HepG2 (cell line): ENCODE measurements around the gene FAS. TPM values are rescaled to one million over a fixed set of nuclear protein-coding genes. Genes with fewer than 3 reads are reported as not detected.

Experiments used
- CBFB ChIP-seq: sonication (generic); formaldehyde crosslinking; IDR thresholded peaks from 2 replicates; pipeline ENCODE4 v1.4.0; 2020; ENCODE audit warnings: missing genetic modification reagents
- EHMT2 ChIP-seq: fragments of 200-600 bp; sonication (generic); IDR thresholded peaks from 2 replicates; pipeline ENCODE4 v1.7.0; 2017; ENCODE audit warnings: antibody characterized with exemption, low read depth, low read length, borderline replicate concordance
- ETV5 ChIP-seq: IDR thresholded peaks from 2 replicates; pipeline ENCODE4 v1.6.1; 2018; ENCODE audit warnings: missing biosample characterization, missing genetic modification reagents, inconsistent platforms, borderline replicate concordance
- GPBP1L1 ChIP-seq: sonication (generic); formaldehyde crosslinking; IDR thresholded peaks from 2 replicates; pipeline ENCODE4 v1.5.0; 2020; ENCODE audit warnings: mild to moderate bottlenecking, missing genetic modification reagents
- HES4 ChIP-seq: sonication (generic); formaldehyde crosslinking; IDR thresholded peaks from 2 replicates; pipeline ENCODE4 v1.9.0; 2021; ENCODE audit warnings: mild to moderate bottlenecking, missing genetic modification reagents, borderline replicate concordance
- IRX3 ChIP-seq: sonication (generic); formaldehyde crosslinking; IDR thresholded peaks from 2 replicates; pipeline ENCODE4 v1.8.1; 2023; ENCODE audit warnings: mild to moderate bottlenecking, low read depth, missing genetic modification reagents, borderline replicate concordance
- KLF9 ChIP-seq: IDR thresholded peaks from 2 replicates; pipeline ENCODE4 v1.6.1; 2016; ENCODE audit warnings: low read depth
- MTF1 ChIP-seq: sonication (generic); formaldehyde crosslinking; IDR thresholded peaks from 2 replicates; pipeline ENCODE4 v1.5.0; 2020; ENCODE audit warnings: missing genetic modification reagents
- NCOA1 ChIP-seq: sonication (generic); formaldehyde crosslinking; IDR thresholded peaks from 2 replicates; pipeline ENCODE4 v1.9.0; 2021; ENCODE audit warnings: missing genetic modification reagents
- NFE2L1 ChIP-seq: sonication (generic); formaldehyde crosslinking; IDR thresholded peaks from 2 replicates; pipeline ENCODE4 v1.4.0; 2020; ENCODE audit warnings: missing genetic modification reagents, mild to moderate bottlenecking, borderline replicate concordance
- SRSF4 ChIP-seq: fragments of 200-400 bp; formaldehyde crosslinking; IDR thresholded peaks from one replicate; pipeline ENCODE4 v1.6.1; 2018; ENCODE audit warnings: mild to moderate bottlenecking, low read depth, low read length, moderate library complexity; ENCODE audit not compliant: poor library complexity, severe bottlenecking
- TAF1 ChIP-seq: sonication (generic); formaldehyde crosslinking; IDR thresholded peaks from 2 replicates; pipeline ENCODE4 v1.4.0; 2020; ENCODE audit warnings: missing genetic modification reagents
- TGIF2 ChIP-seq: IDR thresholded peaks from 2 replicates; pipeline ENCODE4 v1.6.1; 2016; ENCODE audit warnings: control low read depth, missing compliant biosample characterization
- TMF1 ChIP-seq: sonication (generic); formaldehyde crosslinking; IDR thresholded peaks from 2 replicates; pipeline ENCODE4 v1.8.1; 2022; ENCODE audit warnings: low read depth, missing genetic modification reagents
- TOE1 ChIP-seq: sonication (generic); formaldehyde crosslinking; IDR thresholded peaks from 2 replicates; pipeline ENCODE4 v1.4.0; 2020; ENCODE audit warnings: mild to moderate bottlenecking, missing genetic modification reagents
- ZFP82 ChIP-seq: sonication (generic); formaldehyde crosslinking; IDR thresholded peaks from 2 replicates; pipeline ENCODE4 v1.5.1; 2020; ENCODE audit warnings: mild to moderate bottlenecking, missing genetic modification reagents, borderline replicate concordance
- ZNF558 ChIP-seq: sonication (generic); formaldehyde crosslinking; IDR thresholded peaks from 2 replicates; pipeline ENCODE4 v1.9.0; 2022; ENCODE audit warnings: mild to moderate bottlenecking, missing genetic modification reagents, borderline replicate concordance
- ZNF572 ChIP-seq: sonication (generic); formaldehyde crosslinking; IDR thresholded peaks from 2 replicates; pipeline ENCODE4 v1.5.1; 2020; ENCODE audit warnings: mild to moderate bottlenecking, missing genetic modification reagents
- ZNF747 ChIP-seq: sonication (generic); formaldehyde crosslinking; IDR thresholded peaks from 2 replicates; pipeline ENCODE4 v1.8.1; 2023; ENCODE audit warnings: missing genetic modification reagents, mild to moderate bottlenecking, borderline replicate concordance
- ZSCAN12 ChIP-seq: sonication (generic); formaldehyde crosslinking; IDR thresholded peaks from 2 replicates; pipeline ENCODE4 v1.9.0; 2021; ENCODE audit warnings: mild to moderate bottlenecking, missing genetic modification reagents
- polyA plus RNA-seq, 8 experiments: library from polyadenylated mRNA; depleted of rRNA in 3 of 8; stranded (reverse) in 7 of 8; unstranded in 1 of 8; fragments of >200 nt; fragmentation: Illumina TruSeq in 4 of 8; extraction: Trizol in 4 of 8; gene quantifications; 2 replicates each; pipeline versions ENCODE4 v1.2.1 to v1.2.3, GENCODE V29; 2011 to 2016; ENCODE audit warnings: low read depth in 4 of 8, missing spikeins in 1 of 8, mixed read lengths in 1 of 8; ENCODE audit not compliant: insufficient read depth in 1 of 8
- total RNA-seq, 5 experiments: library from RNA; depleted of rRNA; stranded (reverse); fragments of >200 nt; fragmentation: Illumina TruSeq; extraction: Trizol; gene quantifications; 2 replicates each; pipeline ENCODE4 v1.2.3, GENCODE V29; 2016; ENCODE audit warnings: low read depth in 1 of 5
- TF ChIP-seq, protein P1 (sequence below): sonication (generic); formaldehyde crosslinking; IDR thresholded peaks from 2 replicates; pipeline ENCODE4 v1.4.0; 2020; ENCODE audit warnings: missing genetic modification reagents
- TF ChIP-seq, protein P2 (sequence below): sonication (generic); formaldehyde crosslinking; IDR thresholded peaks from 2 replicates; pipeline ENCODE4 v1.8.0; 2022; ENCODE audit warnings: missing genetic modification reagents, low read depth, mild to moderate bottlenecking, borderline replicate concordance
- TF ChIP-seq, protein P3 (sequence below): sonication (generic); formaldehyde crosslinking; IDR thresholded peaks from 2 replicates; pipeline ENCODE4 v1.8.0; 2022; ENCODE audit warnings: mild to moderate bottlenecking, missing genetic modification reagents, moderate library complexity

FAS gene
- total and polyA plus RNA-seq, 2 of the 13 experiments (the other 11 are each of a cell fraction or from before 2014, with no cell fraction given) = 5.9 to 17.9 TPM

DNA sequence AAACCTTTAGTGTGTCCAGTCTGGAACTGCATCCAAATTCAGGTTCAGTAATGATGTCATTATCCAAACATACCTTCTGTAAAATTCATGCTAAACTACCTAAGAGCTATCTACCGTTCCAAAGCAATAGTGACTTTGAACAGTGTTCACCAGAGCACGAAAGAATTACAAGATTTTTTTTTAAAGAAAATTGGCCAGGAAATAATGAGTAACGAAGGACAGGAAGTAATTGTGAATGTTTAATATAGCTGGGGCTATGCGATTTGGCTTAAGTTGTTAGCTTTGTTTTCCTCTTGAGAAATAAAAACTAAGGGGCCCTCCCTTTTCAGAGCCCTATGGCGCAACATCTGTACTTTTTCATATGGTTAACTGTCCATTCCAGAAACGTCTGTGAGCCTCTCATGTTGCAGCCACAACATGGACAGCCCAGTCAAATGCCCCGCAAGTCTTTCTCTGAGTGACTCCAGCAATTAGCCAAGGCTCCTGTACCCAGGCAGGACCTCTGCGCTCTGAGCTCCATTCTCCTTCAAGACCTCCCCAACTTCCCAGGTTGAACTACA is 694 bp upstream of the FAS start (continued):
- TF ChIP-seq ETV5 (CRISPR knock-in tag) = no peak
- 0 out of 2 replicates have a peak, but pooled peaks have one; percentile 1 for TF ChIP-seq ZNF747 (CRISPR knock-in tag)
- TF ChIP-seq IRX3 = no peak
- TF ChIP-seq MTF1 (CRISPR knock-in tag) = no peak
- no peak for TF ChIP-seq ZSCAN12
- no peak for TF ChIP-seq HES4 (CRISPR knock-in tag)
- TF ChIP-seq TAF1 (CRISPR knock-in tag) = no peak
- no peak for TF ChIP-seq EHMT2
- TF ChIP-seq GPBP1L1 (CRISPR knock-in tag) = no peak
- TF ChIP-seq TMF1 (CRISPR knock-in tag) = no peak
- TF ChIP-seq, protein P1, sequence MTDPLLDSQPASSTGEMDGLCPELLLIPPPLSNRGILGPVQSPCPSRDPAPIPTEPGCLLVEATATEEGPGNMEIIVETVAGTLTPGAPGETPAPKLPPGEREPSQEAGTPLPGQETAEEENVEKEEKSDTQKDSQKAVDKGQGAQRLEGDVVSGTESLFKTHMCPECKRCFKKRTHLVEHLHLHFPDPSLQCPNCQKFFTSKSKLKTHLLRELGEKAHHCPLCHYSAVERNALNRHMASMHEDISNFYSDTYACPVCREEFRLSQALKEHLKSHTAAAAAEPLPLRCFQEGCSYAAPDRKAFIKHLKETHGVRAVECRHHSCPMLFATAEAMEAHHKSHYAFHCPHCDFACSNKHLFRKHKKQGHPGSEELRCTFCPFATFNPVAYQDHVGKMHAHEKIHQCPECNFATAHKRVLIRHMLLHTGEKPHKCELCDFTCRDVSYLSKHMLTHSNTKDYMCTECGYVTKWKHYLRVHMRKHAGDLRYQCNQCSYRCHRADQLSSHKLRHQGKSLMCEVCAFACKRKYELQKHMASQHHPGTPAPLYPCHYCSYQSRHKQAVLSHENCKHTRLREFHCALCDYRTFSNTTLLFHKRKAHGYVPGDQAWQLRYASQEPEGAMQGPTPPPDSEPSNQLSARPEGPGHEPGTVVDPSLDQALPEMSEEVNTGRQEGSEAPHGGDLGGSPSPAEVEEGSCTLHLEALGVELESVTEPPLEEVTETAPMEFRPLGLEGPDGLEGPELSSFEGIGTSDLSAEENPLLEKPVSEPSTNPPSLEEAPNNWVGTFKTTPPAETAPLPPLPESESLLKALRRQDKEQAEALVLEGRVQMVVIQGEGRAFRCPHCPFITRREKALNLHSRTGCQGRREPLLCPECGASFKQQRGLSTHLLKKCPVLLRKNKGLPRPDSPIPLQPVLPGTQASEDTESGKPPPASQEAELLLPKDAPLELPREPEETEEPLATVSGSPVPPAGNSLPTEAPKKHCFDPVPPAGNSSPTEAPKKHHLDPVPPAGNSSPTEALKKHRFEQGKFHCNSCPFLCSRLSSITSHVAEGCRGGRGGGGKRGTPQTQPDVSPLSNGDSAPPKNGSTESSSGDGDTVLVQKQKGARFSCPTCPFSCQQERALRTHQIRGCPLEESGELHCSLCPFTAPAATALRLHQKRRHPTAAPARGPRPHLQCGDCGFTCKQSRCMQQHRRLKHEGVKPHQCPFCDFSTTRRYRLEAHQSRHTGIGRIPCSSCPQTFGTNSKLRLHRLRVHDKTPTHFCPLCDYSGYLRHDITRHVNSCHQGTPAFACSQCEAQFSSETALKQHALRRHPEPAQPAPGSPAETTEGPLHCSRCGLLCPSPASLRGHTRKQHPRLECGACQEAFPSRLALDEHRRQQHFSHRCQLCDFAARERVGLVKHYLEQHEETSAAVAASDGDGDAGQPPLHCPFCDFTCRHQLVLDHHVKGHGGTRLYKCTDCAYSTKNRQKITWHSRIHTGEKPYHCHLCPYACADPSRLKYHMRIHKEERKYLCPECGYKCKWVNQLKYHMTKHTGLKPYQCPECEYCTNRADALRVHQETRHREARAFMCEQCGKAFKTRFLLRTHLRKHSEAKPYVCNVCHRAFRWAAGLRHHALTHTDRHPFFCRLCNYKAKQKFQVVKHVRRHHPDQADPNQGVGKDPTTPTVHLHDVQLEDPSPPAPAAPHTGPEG (CRISPR knock-in tag) = no peak
- no peak for TF ChIP-seq KLF9 (CRISPR knock-in tag)
- TF ChIP-seq ZNF572 (CRISPR knock-in tag) = no peak
- TF ChIP-seq, protein P2, sequence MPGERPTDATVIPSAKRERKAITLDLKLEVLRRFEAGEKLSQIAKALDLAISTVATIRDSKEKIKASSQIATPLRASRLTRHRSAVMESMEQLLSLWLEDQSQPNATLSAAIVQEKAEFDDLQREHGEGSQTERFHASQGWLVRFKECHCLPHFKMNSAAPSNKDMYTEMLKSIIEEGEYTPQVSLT = no peak
- TF ChIP-seq ZFP82 (CRISPR knock-in tag) = no peak
- TF ChIP-seq TGIF2 (CRISPR knock-in tag) = 0 out of 2 replicates have a peak, but pooled peaks have one; percentile 1
- no peak for TF ChIP-seq NFE2L1 (CRISPR knock-in tag)
- no peak for TF ChIP-seq NCOA1 (CRISPR knock-in tag)
- TF ChIP-seq SRSF4 = no peak
- TF ChIP-seq TOE1 (CRISPR knock-in tag) = no peak
- no peak for TF ChIP-seq CBFB
- TF ChIP-seq, protein P3, sequence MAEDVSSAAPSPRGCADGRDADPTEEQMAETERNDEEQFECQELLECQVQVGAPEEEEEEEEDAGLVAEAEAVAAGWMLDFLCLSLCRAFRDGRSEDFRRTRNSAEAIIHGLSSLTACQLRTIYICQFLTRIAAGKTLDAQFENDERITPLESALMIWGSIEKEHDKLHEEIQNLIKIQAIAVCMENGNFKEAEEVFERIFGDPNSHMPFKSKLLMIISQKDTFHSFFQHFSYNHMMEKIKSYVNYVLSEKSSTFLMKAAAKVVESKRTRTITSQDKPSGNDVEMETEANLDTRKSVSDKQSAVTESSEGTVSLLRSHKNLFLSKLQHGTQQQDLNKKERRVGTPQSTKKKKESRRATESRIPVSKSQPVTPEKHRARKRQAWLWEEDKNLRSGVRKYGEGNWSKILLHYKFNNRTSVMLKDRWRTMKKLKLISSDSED (CRISPR knock-in tag) = no peak
- no peak for TF ChIP-seq ZNF558 (CRISPR knock-in tag)
